NT2/D1 (cell line): ENCODE measurements around the gene SND1.

Experiments
- SUZ12 ChIP-seq: IDR thresholded peaks from 2 replicates; pipeline ENCODE4 v1.6.1; 2011; ENCODE audit not compliant: insufficient read length, insufficient read depth; ENCODE audit errors: extremely low read depth
- YY1 ChIP-seq: IDR thresholded peaks from 2 replicates; pipeline ENCODE4 v1.6.1; 2011; ENCODE audit not compliant: insufficient read length, insufficient read depth
- ZNF274 ChIP-seq: IDR thresholded peaks from 2 replicates; pipeline ENCODE4 v1.6.1; 2011; ENCODE audit warnings: mild to moderate bottlenecking, low read depth, low read length

DNA sequence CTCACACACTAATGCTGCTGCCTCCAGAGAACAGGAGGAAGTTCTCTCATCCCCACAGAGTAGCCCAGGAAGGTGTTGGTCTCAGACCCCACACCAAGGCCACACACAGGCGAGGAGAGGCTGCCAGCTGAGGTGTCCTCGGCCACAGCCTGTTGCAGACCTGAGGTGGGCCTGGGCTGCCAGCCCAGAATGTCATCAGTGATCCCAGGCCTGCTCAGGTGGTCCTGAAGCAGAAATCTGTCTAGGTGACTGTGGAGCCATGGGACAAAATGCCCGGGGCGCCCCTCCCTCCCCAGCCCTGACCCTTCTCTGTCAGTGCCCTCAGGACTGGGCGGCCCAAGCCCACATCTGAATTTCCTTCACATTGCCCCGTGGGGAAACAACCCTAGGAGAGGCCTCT is 422.7 kb downstream of the SND1 start:
- no peak for TF ChIP-seq YY1
- no peak for TF ChIP-seq SUZ12
- no peak for TF ChIP-seq ZNF274
